HEK293 (cell line): ENCODE data around the gene SLC46A1.

Experiments used
- BCL11A ChIP-seq: fragments of 450-650 bp; formaldehyde crosslinking; IDR thresholded peaks from 2 replicates; pipeline ENCODE4 v1.5.1; 2016; ENCODE audit warnings: low read depth, missing biosample characterization, missing genetic modification characterization
- MEIS1 ChIP-seq: sonication (generic); formaldehyde crosslinking; IDR thresholded peaks from 2 replicates; pipeline ENCODE4 v1.8.1; 2022; ENCODE audit warnings: missing genetic modification reagents, mild to moderate bottlenecking, borderline replicate concordance
- MYNN ChIP-seq: fragments of 450-650 bp; formaldehyde crosslinking; IDR thresholded peaks from 2 replicates; pipeline ENCODE4 v1.5.1; 2016; ENCODE audit warnings: missing biosample characterization, missing genetic modification characterization, borderline replicate concordance
- TCF7L2 ChIP-seq: IDR thresholded peaks from 2 replicates; pipeline ENCODE4 v1.6.1; 2011; ENCODE audit warnings: low read depth, mild to moderate bottlenecking, inconsistent platforms, low read length, moderate library complexity, borderline replicate concordance
- YY1 ChIP-seq: fragments of 450-650 bp; formaldehyde crosslinking; IDR thresholded peaks from 2 replicates; pipeline ENCODE4 v1.5.1; 2018; ENCODE audit warnings: missing biosample characterization, missing genetic modification characterization
- YY2 ChIP-seq: fragments of 450-650 bp; formaldehyde crosslinking; IDR thresholded peaks from 2 replicates; pipeline ENCODE4 v1.5.1; 2016; ENCODE audit warnings: missing biosample characterization, missing genetic modification characterization
- ZFP37 ChIP-seq: fragments of 450-650 bp; formaldehyde crosslinking; IDR thresholded peaks from 2 replicates; pipeline ENCODE4 v1.5.1; 2016; ENCODE audit warnings: missing biosample characterization, missing genetic modification characterization
- ZNF121 ChIP-seq: fragments of 450-650 bp; formaldehyde crosslinking; IDR thresholded peaks from 2 replicates; pipeline ENCODE4 v1.5.1; 2016; ENCODE audit warnings: missing biosample characterization, missing genetic modification characterization
- ZNF138 ChIP-seq: fragments of 450-650 bp; formaldehyde crosslinking; IDR thresholded peaks from 2 replicates; pipeline ENCODE4 v1.5.1; 2016; ENCODE audit warnings: missing biosample characterization, missing genetic modification characterization, borderline replicate concordance
- ZNF146 ChIP-seq: fragments of 450-650 bp; formaldehyde crosslinking; IDR thresholded peaks from 2 replicates; pipeline ENCODE4 v1.5.1; 2016; ENCODE audit warnings: missing biosample characterization, missing genetic modification characterization
- ZNF223 ChIP-seq: fragments of 450-650 bp; formaldehyde crosslinking; IDR thresholded peaks from 2 replicates; pipeline ENCODE4 v1.5.1; 2016; ENCODE audit warnings: missing biosample characterization, missing genetic modification characterization
- TF ChIP-seq, protein P1 (sequence below): fragments of 450-650 bp; formaldehyde crosslinking; IDR thresholded peaks from 2 replicates; pipeline ENCODE4 v1.5.1; 2016; ENCODE audit warnings: missing biosample characterization, missing genetic modification characterization
- TF ChIP-seq, protein P2 (sequence below): fragments of 450-650 bp; formaldehyde crosslinking; IDR thresholded peaks from 2 replicates; pipeline ENCODE4 v1.5.1; 2016; ENCODE audit warnings: missing biosample characterization, missing genetic modification characterization
- TF ChIP-seq, protein P3 (sequence below): fragments of 450-650 bp; formaldehyde crosslinking; IDR thresholded peaks from 2 replicates; pipeline ENCODE4 v1.5.1; 2016; ENCODE audit warnings: missing biosample characterization, missing genetic modification characterization

DNA sequence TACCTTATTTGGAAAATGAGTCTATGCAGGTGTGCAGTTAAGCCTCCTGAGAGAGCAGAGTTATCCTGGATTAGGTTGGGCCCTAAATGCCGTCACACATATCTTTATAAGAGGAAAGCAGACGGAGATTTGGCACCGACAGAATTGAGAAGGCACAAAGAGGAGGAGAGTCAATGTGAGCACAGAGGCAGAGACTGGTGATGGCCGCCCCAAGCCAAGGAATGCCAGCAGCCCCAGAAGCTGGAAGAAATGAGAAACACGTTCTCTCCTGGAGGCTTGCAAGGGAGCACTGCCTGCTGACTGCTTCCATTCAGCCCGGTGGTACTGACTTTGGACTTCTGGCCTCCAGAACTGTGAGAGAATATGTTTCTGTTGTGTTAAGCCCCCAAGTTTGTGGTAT, 3.2 kb downstream of the SLC46A1 start:
- TF ChIP-seq ZNF223 (tag by site-specific recombination) (no peak), ZNF146 (tag by site-specific recombination) (no peak), ZNF138 (tag by site-specific recombination) (no peak), BCL11A (tag by site-specific recombination) (no peak), YY1 (tag by site-specific recombination) (no peak), MYNN (no peak), ZFP37 (tag by site-specific recombination) (no peak), YY2 (no peak), MEIS1 (CRISPR knock-in tag) (no peak), TCF7L2 (no peak), ZNF121 (tag by site-specific recombination) (no peak)
- TF ChIP-seq, protein P1, sequence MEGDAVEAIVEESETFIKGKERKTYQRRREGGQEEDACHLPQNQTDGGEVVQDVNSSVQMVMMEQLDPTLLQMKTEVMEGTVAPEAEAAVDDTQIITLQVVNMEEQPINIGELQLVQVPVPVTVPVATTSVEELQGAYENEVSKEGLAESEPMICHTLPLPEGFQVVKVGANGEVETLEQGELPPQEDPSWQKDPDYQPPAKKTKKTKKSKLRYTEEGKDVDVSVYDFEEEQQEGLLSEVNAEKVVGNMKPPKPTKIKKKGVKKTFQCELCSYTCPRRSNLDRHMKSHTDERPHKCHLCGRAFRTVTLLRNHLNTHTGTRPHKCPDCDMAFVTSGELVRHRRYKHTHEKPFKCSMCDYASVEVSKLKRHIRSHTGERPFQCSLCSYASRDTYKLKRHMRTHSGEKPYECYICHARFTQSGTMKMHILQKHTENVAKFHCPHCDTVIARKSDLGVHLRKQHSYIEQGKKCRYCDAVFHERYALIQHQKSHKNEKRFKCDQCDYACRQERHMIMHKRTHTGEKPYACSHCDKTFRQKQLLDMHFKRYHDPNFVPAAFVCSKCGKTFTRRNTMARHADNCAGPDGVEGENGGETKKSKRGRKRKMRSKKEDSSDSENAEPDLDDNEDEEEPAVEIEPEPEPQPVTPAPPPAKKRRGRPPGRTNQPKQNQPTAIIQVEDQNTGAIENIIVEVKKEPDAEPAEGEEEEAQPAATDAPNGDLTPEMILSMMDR (tag by site-specific recombination), result no peak
- TF ChIP-seq, protein P2, sequence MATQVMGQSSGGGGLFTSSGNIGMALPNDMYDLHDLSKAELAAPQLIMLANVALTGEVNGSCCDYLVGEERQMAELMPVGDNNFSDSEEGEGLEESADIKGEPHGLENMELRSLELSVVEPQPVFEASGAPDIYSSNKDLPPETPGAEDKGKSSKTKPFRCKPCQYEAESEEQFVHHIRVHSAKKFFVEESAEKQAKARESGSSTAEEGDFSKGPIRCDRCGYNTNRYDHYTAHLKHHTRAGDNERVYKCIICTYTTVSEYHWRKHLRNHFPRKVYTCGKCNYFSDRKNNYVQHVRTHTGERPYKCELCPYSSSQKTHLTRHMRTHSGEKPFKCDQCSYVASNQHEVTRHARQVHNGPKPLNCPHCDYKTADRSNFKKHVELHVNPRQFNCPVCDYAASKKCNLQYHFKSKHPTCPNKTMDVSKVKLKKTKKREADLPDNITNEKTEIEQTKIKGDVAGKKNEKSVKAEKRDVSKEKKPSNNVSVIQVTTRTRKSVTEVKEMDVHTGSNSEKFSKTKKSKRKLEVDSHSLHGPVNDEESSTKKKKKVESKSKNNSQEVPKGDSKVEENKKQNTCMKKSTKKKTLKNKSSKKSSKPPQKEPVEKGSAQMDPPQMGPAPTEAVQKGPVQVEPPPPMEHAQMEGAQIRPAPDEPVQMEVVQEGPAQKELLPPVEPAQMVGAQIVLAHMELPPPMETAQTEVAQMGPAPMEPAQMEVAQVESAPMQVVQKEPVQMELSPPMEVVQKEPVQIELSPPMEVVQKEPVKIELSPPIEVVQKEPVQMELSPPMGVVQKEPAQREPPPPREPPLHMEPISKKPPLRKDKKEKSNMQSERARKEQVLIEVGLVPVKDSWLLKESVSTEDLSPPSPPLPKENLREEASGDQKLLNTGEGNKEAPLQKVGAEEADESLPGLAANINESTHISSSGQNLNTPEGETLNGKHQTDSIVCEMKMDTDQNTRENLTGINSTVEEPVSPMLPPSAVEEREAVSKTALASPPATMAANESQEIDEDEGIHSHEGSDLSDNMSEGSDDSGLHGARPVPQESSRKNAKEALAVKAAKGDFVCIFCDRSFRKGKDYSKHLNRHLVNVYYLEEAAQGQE (tag by site-specific recombination), result no peak
- TF ChIP-seq, protein P3, sequence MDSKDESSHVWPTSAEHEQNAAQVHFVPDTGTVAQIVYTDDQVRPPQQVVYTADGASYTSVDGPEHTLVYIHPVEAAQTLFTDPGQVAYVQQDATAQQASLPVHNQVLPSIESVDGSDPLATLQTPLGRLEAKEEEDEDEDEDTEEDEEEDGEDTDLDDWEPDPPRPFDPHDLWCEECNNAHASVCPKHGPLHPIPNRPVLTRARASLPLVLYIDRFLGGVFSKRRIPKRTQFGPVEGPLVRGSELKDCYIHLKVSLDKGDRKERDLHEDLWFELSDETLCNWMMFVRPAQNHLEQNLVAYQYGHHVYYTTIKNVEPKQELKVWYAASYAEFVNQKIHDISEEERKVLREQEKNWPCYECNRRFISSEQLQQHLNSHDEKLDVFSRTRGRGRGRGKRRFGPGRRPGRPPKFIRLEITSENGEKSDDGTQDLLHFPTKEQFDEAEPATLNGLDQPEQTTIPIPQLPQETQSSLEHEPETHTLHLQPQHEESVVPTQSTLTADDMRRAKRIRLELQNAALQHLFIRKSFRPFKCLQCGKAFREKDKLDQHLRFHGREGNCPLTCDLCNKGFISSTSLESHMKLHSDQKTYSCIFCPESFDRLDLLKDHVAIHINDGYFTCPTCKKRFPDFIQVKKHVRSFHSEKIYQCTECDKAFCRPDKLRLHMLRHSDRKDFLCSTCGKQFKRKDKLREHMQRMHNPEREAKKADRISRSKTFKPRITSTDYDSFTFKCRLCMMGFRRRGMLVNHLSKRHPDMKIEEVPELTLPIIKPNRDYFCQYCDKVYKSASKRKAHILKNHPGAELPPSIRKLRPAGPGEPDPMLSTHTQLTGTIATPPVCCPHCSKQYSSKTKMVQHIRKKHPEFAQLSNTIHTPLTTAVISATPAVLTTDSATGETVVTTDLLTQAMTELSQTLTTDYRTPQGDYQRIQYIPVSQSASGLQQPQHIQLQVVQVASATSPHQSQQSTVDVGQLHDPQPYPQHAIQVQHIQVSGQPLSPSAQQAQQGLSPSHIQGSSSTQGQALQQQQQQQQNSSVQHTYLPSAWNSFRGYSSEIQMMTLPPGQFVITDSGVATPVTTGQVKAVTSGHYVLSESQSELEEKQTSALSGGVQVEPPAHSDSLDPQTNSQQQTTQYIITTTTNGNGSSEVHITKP, result no peak
